Measurements from ENCODE around the gene ETNK1.

DNA sequence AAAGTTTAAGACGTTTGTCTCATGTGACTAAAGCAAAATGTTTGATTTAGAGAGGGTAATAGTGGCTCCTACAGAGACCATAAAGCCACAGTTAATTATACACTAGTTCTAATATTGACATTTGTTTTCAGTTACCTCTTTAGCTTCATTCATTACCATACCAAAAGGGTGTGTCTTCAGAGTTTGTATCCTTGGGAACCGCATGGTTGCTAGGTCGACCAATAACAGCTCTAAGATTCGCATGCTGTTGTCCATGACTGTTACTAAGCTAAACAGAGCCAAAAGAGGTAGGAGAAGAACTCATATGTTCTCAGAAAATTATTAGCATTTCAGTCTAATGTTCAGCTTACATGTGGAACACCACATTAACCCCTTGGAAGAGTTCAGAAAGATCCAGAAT, 36.2 kb upstream of the ETNK1 start:
- TF ChIP-seq EZH2 (IDR thresholded peaks at IDR 0.05; ENCODE audit: insufficient read depth, poor library complexity, severe bottlenecking) (no peak), EZH2phosphoT487 (IDR thresholded peaks at IDR 0.05; ENCODE audit: insufficient read depth, low read depth) (no peak)

Data from GM23248 (cell line).